ENCODE results near the gene TFF1.

Gene TFF1

GRCh38 chr21:42361286-42361685 lies 5.0 kb downstream of the TFF1 start:
- no peak for DNase-seq (ENCODE audit: low read depth)

- no peak for DNase-seq (ENCODE audit: low read depth)
Measured at GRCh38 chr21:42360317-42360716, 6.0 kb downstream of the TFF1 start.

DNA sequence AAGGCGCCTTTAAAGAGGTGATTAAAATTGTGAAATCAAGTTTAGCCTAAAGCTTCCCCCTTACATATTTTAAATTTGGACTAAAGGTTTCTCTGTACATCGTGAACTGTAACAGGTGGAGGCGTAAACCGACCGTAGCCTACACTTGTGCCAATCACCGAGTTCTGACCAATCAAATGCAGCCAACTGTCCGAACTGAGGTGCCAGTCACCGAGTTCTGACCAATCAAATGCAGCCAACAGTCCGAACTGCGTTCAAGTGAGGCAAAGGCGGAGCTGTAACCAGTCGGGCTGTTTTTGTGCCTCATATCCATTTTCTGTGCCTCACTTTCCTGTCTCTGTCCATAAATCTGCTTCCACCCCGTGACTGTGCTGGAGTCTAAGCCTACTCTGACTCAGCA lies 7.4 kb downstream of the TFF1 start:
- DNase-seq (ENCODE audit: low read depth), result no peak

DNA sequence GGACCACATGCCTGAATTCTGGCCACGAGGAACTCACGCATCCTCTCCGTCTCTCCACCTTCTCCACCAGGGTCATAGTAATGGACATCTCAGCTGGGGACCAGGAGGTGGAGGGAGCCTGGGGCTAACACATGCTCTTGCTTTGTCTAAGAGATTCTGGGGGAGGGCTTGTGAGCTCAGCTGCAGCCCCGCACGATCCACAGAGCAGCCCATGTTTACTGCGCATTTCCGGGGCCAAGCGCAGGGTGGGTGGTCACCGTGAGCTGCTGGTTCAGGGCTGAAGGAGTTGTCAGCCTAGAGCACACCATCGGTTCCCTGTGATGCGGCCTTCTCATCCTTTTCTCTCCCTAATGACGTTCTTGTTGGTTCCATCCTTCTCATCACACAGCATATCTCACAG lies 8.1 kb downstream of the TFF1 start:
- no peak for DNase-seq (ENCODE audit: low read depth)

DNA sequence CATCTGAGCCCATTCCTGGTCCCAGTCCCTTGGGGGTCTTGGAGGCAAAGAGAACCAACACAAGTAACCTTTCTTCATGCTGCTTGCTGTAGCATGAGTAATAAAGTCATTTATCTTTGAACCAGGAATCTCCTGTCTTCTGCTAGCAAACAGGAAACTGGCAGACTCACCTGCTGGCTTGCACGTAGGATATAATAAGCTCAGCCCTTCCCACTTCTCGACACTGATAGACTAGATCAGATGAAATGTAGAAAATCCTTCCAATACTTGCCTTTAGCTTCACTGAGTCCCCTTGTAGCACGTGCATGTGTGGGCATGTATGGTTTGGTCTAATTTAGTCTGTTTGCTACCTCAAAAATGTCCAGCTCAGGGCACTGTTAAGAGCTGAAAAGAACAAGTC lies 9.0 kb downstream of the TFF1 start:
- no peak for DNase-seq (ENCODE audit: low read depth)

- DNase-seq (ENCODE audit: low read depth), result no peak
Measured at GRCh38 chr21:42356650-42357049, 9.7 kb downstream of the TFF1 start.

- DNase-seq (ENCODE audit: low read depth), result no peak
Measured at GRCh38 chr21:42356046-42356445, 10.3 kb downstream of the TFF1 start.

GRCh38 chr21:42353623-42354022 lies 12.7 kb downstream of the TFF1 start:
- DNase-seq (ENCODE audit: low read depth), result no peak

DNA sequence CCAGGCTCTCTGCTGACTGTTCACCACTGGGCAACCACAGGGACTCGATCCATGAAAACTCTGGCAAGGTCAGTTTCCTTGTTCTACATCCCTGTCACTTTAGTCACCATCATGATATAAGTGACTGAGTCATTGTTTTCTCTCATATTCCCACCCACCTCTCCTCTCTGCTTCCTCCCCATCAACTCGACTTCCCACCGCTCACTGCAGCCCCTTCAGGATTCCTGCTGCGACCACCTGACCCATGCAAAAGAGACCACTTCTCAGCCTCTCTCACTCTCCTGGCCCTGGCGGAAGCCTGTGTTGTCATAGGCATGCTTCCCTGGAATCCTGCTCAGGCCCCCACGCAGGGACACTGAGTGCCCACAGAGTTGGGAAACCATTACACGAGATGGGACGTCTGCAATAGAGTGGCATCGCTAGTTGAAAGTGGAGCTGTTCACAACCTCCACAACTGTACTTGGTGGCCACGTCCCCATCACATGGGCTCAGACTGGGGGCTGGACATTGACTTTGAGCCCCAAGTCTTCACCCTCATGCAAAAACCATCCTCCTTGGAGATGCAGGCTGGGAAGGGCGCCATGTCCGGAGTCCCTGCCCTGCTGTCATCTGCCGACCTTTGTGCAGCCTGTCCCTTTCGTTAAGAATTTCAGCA lies 13.8 kb downstream of the TFF1 start:
- DNase-seq (ENCODE audit: low read depth), result no peak

GRCh38 chr21:42351626-42352440 lies 14.5 kb downstream of the TFF1 start:
- DNase-seq (ENCODE audit: low read depth), result no peak

GRCh38 chr21:42350927-42351426 lies 15.4 kb downstream of the TFF1 start, which contains the start of gene TFF2:
Gene TFF2 (minus strand): TSS chr21:42350994. CDS start chr21:42350957, 37 bp downstream.
- DNase-seq (ENCODE audit: low read depth), result no peak

GRCh38 chr21:42350318-42350910 lies 15.9 kb downstream of the TFF1 start:
- no peak for DNase-seq (ENCODE audit: low read depth)

- DNase-seq (ENCODE audit: low read depth), result no peak
Measured at GRCh38 chr21:42349420-42350317, 16.7 kb downstream of the TFF1 start.

DNA sequence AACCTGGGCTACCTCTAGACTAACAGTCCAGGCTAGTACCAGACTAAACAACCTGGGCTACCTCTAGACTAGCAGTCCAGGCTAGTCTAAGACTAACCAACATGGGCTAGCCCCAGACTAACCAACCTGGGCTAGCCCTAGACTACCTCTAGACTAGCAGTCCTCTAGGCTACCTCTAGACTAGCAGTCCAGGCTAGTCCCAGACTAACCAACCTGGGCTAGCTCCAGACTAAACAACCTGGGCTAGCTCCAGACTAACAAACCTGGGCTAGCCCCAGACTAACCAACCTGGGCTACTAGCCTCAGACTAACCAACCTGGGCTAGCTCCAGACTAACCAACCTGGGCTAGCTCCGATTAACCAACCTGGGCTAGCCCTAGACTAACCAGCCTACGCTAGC lies 17.6 kb downstream of the TFF1 start:
- DNase-seq (ENCODE audit: low read depth), result no peak

GRCh38 chr21:42347601-42348327 lies 18.6 kb downstream of the TFF1 start:
- no peak for DNase-seq (ENCODE audit: low read depth)

- no peak for DNase-seq (ENCODE audit: low read depth)
Measured at GRCh38 chr21:42346866-42347600, 19.3 kb downstream of the TFF1 start.

DNA sequence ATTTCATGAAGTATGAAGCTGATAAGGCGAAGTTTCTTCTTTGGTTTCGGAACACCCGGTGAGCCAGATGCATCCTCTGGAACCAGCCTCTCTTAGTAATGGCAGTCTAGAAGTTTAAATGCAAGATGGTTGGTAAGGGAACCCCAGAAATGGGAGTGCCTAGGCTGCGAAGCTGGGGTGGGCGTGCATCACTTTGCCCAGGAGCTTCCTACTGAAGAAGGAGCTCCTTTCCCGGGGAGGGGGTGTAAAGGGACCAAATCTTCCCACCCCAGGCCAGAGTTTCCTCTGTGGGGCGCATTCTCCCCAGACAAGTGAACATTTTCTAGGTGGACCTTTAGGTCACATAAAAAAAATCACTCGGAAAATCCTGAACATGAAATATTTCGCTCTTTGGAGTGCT lies 19.9 kb downstream of the TFF1 start:
- DNase-seq (ENCODE audit: low read depth), result no peak

DNA sequence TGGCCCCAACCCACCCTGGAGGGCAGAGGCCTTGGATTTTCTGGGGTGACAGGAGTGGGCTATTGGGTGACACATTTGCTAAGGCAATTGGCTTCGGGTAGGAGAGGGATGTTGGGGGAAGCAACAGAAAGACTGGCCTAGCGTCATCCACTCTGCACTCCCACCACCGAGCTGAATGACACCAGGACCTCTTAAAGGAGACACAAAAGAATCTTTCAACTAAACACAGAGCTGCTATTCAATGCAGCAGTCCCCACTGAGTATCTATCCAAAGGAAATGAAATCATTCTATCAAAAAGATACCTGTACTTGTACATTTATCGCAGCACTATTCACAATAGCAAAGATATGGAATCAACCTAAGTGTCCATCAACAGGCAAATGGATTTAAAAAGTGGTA lies 21.7 kb downstream of the TFF1 start:
- no peak for DNase-seq (ENCODE audit: low read depth)

GRCh38 chr21:42343963-42344510 lies 22.3 kb downstream of the TFF1 start:
- no peak for DNase-seq (ENCODE audit: low read depth)

- no peak for DNase-seq (ENCODE audit: low read depth)
Measured at GRCh38 chr21:42343556-42343955, 22.8 kb downstream of the TFF1 start.

Measured in activated T-helper 9 cell treated with anti-CD3 and anti-CD28 coated beads, Interleukin-2, amount 50 U/mL, for 16 hours (primary cell).